IMR-90 (cell line): ENCODE measurements around the gene MAPKAP1. TPM values are rescaled to one million over a fixed set of nuclear protein-coding genes. Genes with fewer than 3 reads are reported as not detected.

Experiments
- ATAC-seq: fragments of 200-7000 bp; cut with Tn5 transposase; 2 replicates; pipeline ENCODE4 v1.9.1; 2020; ENCODE audit warnings: low read depth, mild to moderate bottlenecking, moderate library complexity
- BruUV-seq: library from RNA; stranded (reverse); fragments of 400-500 nt; replicated peaks from 2 replicates; lab custom pipeline; 2021; lab: Mats Ljungman, UMichigan
- CTCF ChIA-PET: fragments of 300-600 bp; formaldehyde crosslinking; extraction: SDS; loops from one replicate; lab custom pipeline; 2021; ENCODE audit warnings: antibody characterized with exemption; lab: Yijun Ruan, JAX
- POLR2A ChIA-PET: fragments of 300-600 bp; sonication (Branson Sonifier 250); formaldehyde crosslinking; loops from one replicate; lab custom pipeline; 2022; ENCODE audit warnings: antibody characterized with exemption; ENCODE audit not compliant: unreplicated experiment; lab: Charles Lee
- DNase-seq: peaks from one replicate; pipeline ENCODE4 v3.0.0; 2013
- H2AFZ ChIP-seq: replicated peaks from 2 replicates; pipeline ENCODE3; 2013; ENCODE audit warnings: low read length, mild to moderate bottlenecking; ENCODE audit not compliant: poor library complexity
- H2AK5ac ChIP-seq: 2 replicates; pipeline ENCODE4 v1.6.1; 2013; ENCODE audit warnings: low read depth, low read length, inconsistent platforms
- H2AK9ac ChIP-seq: replicated peaks from 2 replicates; pipeline ENCODE3; 2013; ENCODE audit warnings: mild to moderate bottlenecking, low read depth, low read length, moderate library complexity; ENCODE audit not compliant: poor library complexity
- H2BK120ac ChIP-seq: 2 replicates; pipeline ENCODE4 v1.6.1; 2013; ENCODE audit warnings: low read depth, low read length, inconsistent platforms
- H2BK15ac ChIP-seq: 3 replicates; pipeline ENCODE4 v1.6.1; 2013; ENCODE audit warnings: low read depth, low read length, inconsistent platforms
- H2BK20ac ChIP-seq: 2 replicates; pipeline ENCODE4 v1.6.1; 2013; ENCODE audit warnings: low read depth, mild to moderate bottlenecking, inconsistent platforms, low read length, moderate library complexity
- H2BK5ac ChIP-seq: 2 replicates; pipeline ENCODE4 v1.6.1; 2013; ENCODE audit warnings: mild to moderate bottlenecking, low read depth, low read length, inconsistent platforms; ENCODE audit not compliant: poor library complexity, severe bottlenecking
- H3K14ac ChIP-seq: replicated peaks from 2 replicates; pipeline ENCODE4 v1.6.1; 2013; ENCODE audit warnings: low read depth, low read length, inconsistent platforms
- H3K18ac ChIP-seq: 2 replicates; pipeline ENCODE4 v1.6.1; 2013; ENCODE audit warnings: low read depth, low read length, control low read depth
- H3K23ac ChIP-seq: 2 replicates; pipeline ENCODE4 v1.6.1; 2013; ENCODE audit warnings: low read depth, low read length, inconsistent platforms
- H3K27ac ChIP-seq: 2 replicates; pipeline ENCODE4 v1.5.1; 2013; ENCODE audit warnings: mild to moderate bottlenecking, control low read depth, low read length; ENCODE audit not compliant: insufficient read depth
- H3K27me3 ChIP-seq: 2 replicates; pipeline ENCODE4 v1.6.1; 2013; ENCODE audit warnings: low read length; ENCODE audit not compliant: control insufficient read depth, insufficient read depth
- H3K36me3 ChIP-seq: 2 replicates; pipeline ENCODE4 v1.6.1; 2013; ENCODE audit warnings: low read length, mixed read lengths; ENCODE audit not compliant: control insufficient read depth, insufficient read depth
- H3K4ac ChIP-seq: 2 replicates; pipeline ENCODE4 v1.6.1; 2013; ENCODE audit warnings: low read depth, low read length, inconsistent platforms
- H3K4me1 ChIP-seq: 2 replicates; pipeline ENCODE4 v1.6.1; 2013; ENCODE audit warnings: low read length, mixed read lengths; ENCODE audit not compliant: control insufficient read depth, insufficient read depth
- H3K4me2 ChIP-seq: 2 replicates; pipeline ENCODE4 v1.6.1; 2013; ENCODE audit warnings: low read depth, mild to moderate bottlenecking, control low read depth, low read length, moderate library complexity
- H3K4me3 ChIP-seq: 2 replicates; pipeline ENCODE4 v1.5.1; 2013; ENCODE audit warnings: low read depth, mild to moderate bottlenecking, control low read depth, low read length, moderate library complexity; ENCODE audit not compliant: insufficient read depth
- H3K56ac ChIP-seq: 2 replicates; pipeline ENCODE4 v1.6.1; 2013; ENCODE audit warnings: low read length, inconsistent platforms; ENCODE audit not compliant: insufficient read depth; ENCODE audit errors: extremely low read depth
- H3K79me1 ChIP-seq, 2 experiments: 2 replicates each; pipeline ENCODE4 v1.6.1; 2013; ENCODE audit warnings: low read length in 2 of 2, inconsistent platforms in 1 of 2, low read depth in 1 of 2
- H3K9ac ChIP-seq: 2 replicates; pipeline ENCODE4 v1.6.1; 2013; ENCODE audit warnings: low read depth, low read length, control low read depth
- H3K9me1 ChIP-seq: 2 replicates; pipeline ENCODE4 v1.6.1; 2013; ENCODE audit warnings: low read length, inconsistent platforms; ENCODE audit not compliant: insufficient read depth
- H3K9me3 ChIP-seq: 2 replicates; pipeline ENCODE4 v1.6.1; 2013; ENCODE audit warnings: low read length; ENCODE audit not compliant: control insufficient read depth, insufficient read depth
- H4K20me1 ChIP-seq: 2 replicates; pipeline ENCODE4 v1.6.1; 2013; ENCODE audit warnings: low read length, inconsistent platforms; ENCODE audit not compliant: insufficient read depth
- H4K5ac ChIP-seq: 2 replicates; pipeline ENCODE4 v1.6.1; 2013; ENCODE audit warnings: mild to moderate bottlenecking, low read depth, low read length, control low read depth
- H4K8ac ChIP-seq, 2 experiments: 2 replicates each; pipeline ENCODE4 v1.6.1; 2013; ENCODE audit warnings: low read depth in 2 of 2, low read length in 2 of 2, control low read depth in 1 of 2, inconsistent platforms in 1 of 2
- H4K91ac ChIP-seq: 2 replicates; pipeline ENCODE4 v1.6.1; 2013; ENCODE audit warnings: low read depth, low read length, inconsistent platforms; ENCODE audit not compliant: insufficient read depth
- BHLHE40 ChIP-seq: fragments of 150-350 bp; IDR thresholded peaks from 2 replicates; pipeline ENCODE4 v1.6.1; 2016; ENCODE audit warnings: mild to moderate bottlenecking, low read depth, low read length
- CHD1 ChIP-seq: IDR thresholded peaks from 2 replicates; pipeline ENCODE4 v1.6.1; 2012; ENCODE audit warnings: low read depth, low read length, improper control_type of control experiment
- CTCF ChIP-seq: conservative IDR thresholded peaks from 2 replicates; pipeline ENCODE4 v1.5.1; 2012; ENCODE audit warnings: mild to moderate bottlenecking, low read depth, low read length, improper control_type of control experiment
- MAZ ChIP-seq: IDR thresholded peaks from 2 replicates; pipeline ENCODE4 v1.6.1; 2012; ENCODE audit warnings: low read depth, mild to moderate bottlenecking, low read length, improper control_type of control experiment, moderate library complexity, borderline replicate concordance
- MXI1 ChIP-seq: IDR thresholded peaks from 2 replicates; pipeline ENCODE4 v1.6.1; 2012; ENCODE audit warnings: low read depth, mild to moderate bottlenecking, low read length, moderate library complexity, borderline replicate concordance
- NFE2L2 ChIP-seq: fragments of 150-350 bp; IDR thresholded peaks from 2 replicates; pipeline ENCODE4 v1.6.1; 2016; ENCODE audit warnings: low read depth, mild to moderate bottlenecking, low read length
- RCOR1 ChIP-seq: IDR thresholded peaks from 2 replicates; pipeline ENCODE4 v1.6.1; 2012; ENCODE audit warnings: mild to moderate bottlenecking, low read length, improper control_type of control experiment; ENCODE audit not compliant: insufficient replicate concordance
- RFX5 ChIP-seq: IDR thresholded peaks from 2 replicates; pipeline ENCODE4 v1.8.0; 2012; ENCODE audit warnings: low read depth, mild to moderate bottlenecking, low read length, moderate library complexity
- WGBS, 2 experiments: methylation state at CpG; one replicate each; pipeline versions ENCODE4 v1.1.5 to v1.1.7; 2013; ENCODE audit warnings: missing lambda C conversion rate in 2 of 2; ENCODE audit not compliant: insufficient read length in 1 of 2; ENCODE audit errors: extremely low coverage in 2 of 2; 5-methylcytosine and 5-hydroxymethylcytosine counted together
- dilution Hi-C: fragments of 300-500 bp; cut with HindIII; formaldehyde crosslinking; loops from one replicate; pipeline ENCODE4 v1.14.3; 2018; ENCODE audit warnings: low sequenced_read_pairs; ENCODE audit not compliant: unreplicated experiment
- in situ Hi-C: fragments of 300-500 bp; cut with MboI; formaldehyde crosslinking; loops from 3 replicates; pipeline ENCODE4 v1.14.3; 2019; ENCODE audit warnings: low sequenced_read_pairs, inconsistent platforms, mixed read lengths
- intact Hi-C: fragments of 100-400 bp; cut with micrococcal nuclease; formaldehyde crosslinking; loops from 2 replicates; pipeline ENCODE4 v1.10.0; 2022
- polyA plus RNA-seq, 3 experiments: library from polyadenylated mRNA; depleted of rRNA; stranded (reverse); fragments of >200 nt; gene quantifications; 2 replicates each; pipeline ENCODE4 v1.2.3, GENCODE V29; 2012; ENCODE audit warnings: low replicate concordance in 1 of 3
- total RNA-seq: library from RNA; depleted of rRNA; stranded (reverse); fragments of >200 nt; gene quantifications from 2 replicates; pipeline ENCODE4 v1.2.3, GENCODE V29; 2012

Gene MAPKAP1
- total and polyA plus RNA-seq, 2 of the 4 experiments (the other 2 are of a cell fraction), result 87.2 to 158 TPM

- Histone ChIP-seq H3K9me1 (no peaks in the 10 kb centered on the region; the same call in 1 of the 2 replicates), H4K8ac (peak overlapping the region in 1 of 2 experiments; percentile 54; a peak in 1 of 4 replicates), H3K27me3 (no peaks in the 10 kb centered on the region), H2BK15ac (no peak overlapping the region), H3K9me3 (no peaks in the 10 kb centered on the region), H4K20me1 (peaks cover 11% of the 10 kb centered on the region), H3K4ac (no peak overlapping the region), H3K4me1 (peaks cover 3% of the 10 kb centered on the region), H2AK5ac (no peak overlapping the region), H3K14ac (no peak overlapping the region), H3K18ac (no peak overlapping the region), H2AFZ (no peak overlapping the region), H3K23ac (peak overlapping the region; percentile 78; the same call in 1 of the 2 replicates), H3K9ac (no peak overlapping the region), H3K36me3 (peaks cover 2% of the 10 kb centered on the region; the same call in 1 of the 2 replicates), H2BK5ac (no peak overlapping the region), H3K56ac (no peak overlapping the region), H4K5ac (no peak overlapping the region), H3K27ac (no peak overlapping the region), H2BK120ac (no peak overlapping the region), H3K79me1 (peaks cover 14 to 37% of the 10 kb centered on the region in 2 experiments; a peak in 3 of 4 replicates), H3K4me2 (no peak overlapping the region), H4K91ac (no peak overlapping the region), H2AK9ac (no peak overlapping the region), H2BK20ac (no peak overlapping the region), H3K4me3 (no peak overlapping the region)
- dilution Hi-C loops (no loop called here), in situ Hi-C loops (no loop called here), intact Hi-C loops (loop anchor here (5.0 kb wide), 1 partner anchor 73 kb away; no protein-coding TSS in a partner anchor)
- no peak for ATAC-seq
- no peak for DNase-seq
- TF ChIP-seq RCOR1, result no peak
- no peak for TF ChIP-seq NFE2L2
- TF ChIP-seq CTCF, result no peak
- TF ChIP-seq BHLHE40, result no peak
- no peak for TF ChIP-seq MAZ
- no peak for TF ChIP-seq MXI1
- no peak for TF ChIP-seq CHD1
- TF ChIP-seq RFX5, result no peak
- CTCF ChIA-PET, result no interaction called here
- no TSS peak for BruUV-seq
- POLR2A ChIA-PET, result no interaction called here
- WGBS, 2 experiments, result no CpG with 5 or more reads among the region's 2 CpGs
Measured at GRCh38 chr9:125754096-125754495, 47.1 kb upstream of the MAPKAP1 start.
